Measurements from ENCODE around the gene LRRC2. TPM values are rescaled to one million over a fixed set of nuclear protein-coding genes. Genes with fewer than 3 reads are reported as not detected.

LRRC2 gene
- total and polyA plus RNA-seq, 7 experiments from 2014 or later, result 0.10 to 0.48 (median 0.32) TPM; not detected in 2

DNA sequence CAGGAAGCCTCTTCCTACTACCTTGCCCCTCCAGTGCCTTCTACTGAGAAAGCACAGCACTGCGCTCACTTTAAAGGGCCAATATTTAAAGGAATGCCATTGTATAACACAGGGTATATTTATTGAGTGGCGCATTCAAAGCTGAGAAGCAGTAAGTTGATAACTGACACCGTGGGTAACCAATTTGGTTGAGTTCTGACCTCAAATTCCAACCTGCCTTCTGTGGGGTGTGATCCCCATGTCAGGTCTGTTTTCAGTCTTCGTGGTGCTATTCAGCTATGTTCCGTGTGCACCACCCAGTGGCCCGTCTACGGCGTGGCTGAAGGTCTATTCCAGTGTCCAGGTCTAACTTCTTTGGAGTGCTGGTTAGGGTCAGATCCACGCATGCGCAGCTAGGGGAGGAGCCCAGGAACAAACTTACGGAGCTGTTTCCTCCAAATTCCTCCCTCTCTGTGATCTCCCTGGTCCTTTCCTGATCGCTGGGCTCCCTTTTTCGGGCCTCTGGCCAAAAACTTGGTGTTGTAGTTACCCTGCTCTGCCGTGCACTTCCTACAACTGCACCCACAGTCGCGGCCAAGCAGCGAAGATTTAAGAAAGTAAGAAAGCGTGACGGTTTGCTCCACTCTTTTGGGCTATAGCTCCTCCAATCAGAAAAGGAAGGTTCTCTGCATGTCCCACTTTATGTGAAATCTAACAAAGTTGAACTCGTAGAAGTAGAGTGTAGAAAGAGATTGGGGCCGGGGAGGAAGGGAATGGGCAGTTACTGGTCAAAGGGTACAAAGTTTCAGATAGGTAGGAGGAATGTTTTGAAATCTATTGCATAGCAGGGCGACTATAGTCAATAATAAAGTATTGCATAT is 7.7 kb downstream of the LRRC2 start:
- H3K36me3 Mint-ChIP-seq, result peaks cover 0 to 3% (median 0%) of the 10 kb centered on the region in 5 donors
- intact Hi-C loops (cut with micrococcal nuclease), result loop anchor here (1.0 to 5.0 kb wide), 9 partner anchors 19 to 481 kb away; partner anchors contain the start of gene CCR5 (in 1 of the 2)
- Histone ChIP-seq H3K4me3 (ENCODE audit: low read length) (peak overlapping the region; percentile 37), H3K36me3 (ENCODE audit: control insufficient read depth in 2 of 3, insufficient read depth in 3 of 3, low read length in 3 of 3) (no peaks in the 10 kb centered on the region), H3K9me3 (ENCODE audit: control insufficient read depth in 2 of 3, low read length in 3 of 3) (no peaks in the 10 kb centered on the region), H3K27ac (ENCODE audit: low read depth, low read length) (peak overlapping the region; percentile 11), H3K4me1 (ENCODE audit: control insufficient read depth in 2 of 2, insufficient read depth in 2 of 2, low read length in 2 of 2) (peaks cover 5 to 12% of the 10 kb centered on the region in 2 donors), H3K27me3 (ENCODE audit: control insufficient read depth in 2 of 2, insufficient read depth in 2 of 2, low read length in 2 of 2) (no peaks in the 10 kb centered on the region)
- H3K4me1 Mint-ChIP-seq, result peaks cover 9 to 20% (median 17%) of the 10 kb centered on the region in 7 donors
- CTCF ChIA-PET, result interaction anchor here (0.6 to 7.6 kb wide), 16 partner anchors 9 to 1173 kb away, joined by 3 to 197 read pairs (median 4); no protein-coding TSS in a partner anchor
- H3K27me3 Mint-ChIP-seq, result peaks cover 0 to 72% (median 0%) of the 10 kb centered on the region in 5 donors
- peak overlapping the region; percentile 79 to 89 (median 80) for H3K4me3 Mint-ChIP-seq
- DNase-seq, result peak; percentile 58 to 77 (median 70)
- peak overlapping the region; percentile 19 to 93 (median 51) for H3K27ac Mint-ChIP-seq
- peak; percentile 99 for ATAC-seq
- POLR2A ChIA-PET, result interaction anchor here (0.7 to 2.9 kb wide), 5 partner anchors 18 to 282 kb away, joined by 3 to 20 read pairs (median 3); no protein-coding TSS in a partner anchor
- peaks cover 0 to 2% (median 0%) of the 10 kb centered on the region in 11 donors for H3K9me3 Mint-ChIP-seq

DNA sequence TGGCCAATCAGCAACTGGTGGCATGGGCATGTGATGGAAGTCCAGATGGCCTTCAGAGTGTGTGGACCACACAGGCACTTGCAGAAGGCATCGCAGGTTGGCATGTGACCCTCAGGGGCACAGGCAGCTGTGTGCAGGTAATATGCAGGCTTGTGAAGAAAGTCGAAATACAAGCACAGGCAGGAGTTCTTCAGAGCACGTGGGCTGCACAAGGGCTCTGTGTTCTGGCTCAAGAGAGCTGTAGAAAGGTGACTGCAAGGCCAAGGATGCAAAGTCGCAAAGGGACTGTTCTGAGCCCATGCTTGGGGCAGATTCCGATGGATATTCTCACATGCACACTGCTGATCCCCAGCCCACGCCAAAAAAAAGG is 8.3 kb downstream of the LRRC2 start:
- DNase-seq (no peak), ATAC-seq (no peak)
- peaks cover 9 to 20% (median 17%) of the 10 kb centered on the region in 7 donors for H3K4me1 Mint-ChIP-seq
- H3K4me3 ChIP-seq (ENCODE audit: low read length), result no peak overlapping the region
- intact Hi-C loops (cut with micrococcal nuclease), result loop anchor here (1.0 to 5.0 kb wide), 9 partner anchors 18 to 480 kb away; partner anchors contain the start of gene CCR5 (in 1 of the 2)
- H3K27ac Mint-ChIP-seq, result peak overlapping the region in 6 of 9 donors; percentile 38 to 93 (median 56)
- ChIA-PET CTCF (interaction anchor here (0.8 to 7.6 kb wide), 10 partner anchors 8 to 82 kb away, joined by 3 to 197 read pairs (median 7); no protein-coding TSS in a partner anchor), POLR2A (interaction anchor here (0.7 to 2.9 kb wide), 4 partner anchors 17 to 281 kb away, joined by 3 to 20 read pairs (median 8); no protein-coding TSS in a partner anchor)
- H3K36me3 ChIP-seq (ENCODE audit: control insufficient read depth in 2 of 3, insufficient read depth in 3 of 3, low read length in 3 of 3), result no peaks in the 10 kb centered on the region
- H3K36me3 Mint-ChIP-seq, result no peaks in the 10 kb centered on the region
- H3K4me3 Mint-ChIP-seq, result no peak overlapping the region
- no peaks in the 10 kb centered on the region for H3K27me3 ChIP-seq (ENCODE audit: control insufficient read depth in 2 of 2, insufficient read depth in 2 of 2, low read length in 2 of 2)
- H3K27ac ChIP-seq (ENCODE audit: low read depth, low read length), result no peak overlapping the region
- H3K4me1 ChIP-seq (ENCODE audit: control insufficient read depth in 2 of 2, insufficient read depth in 2 of 2, low read length in 2 of 2), result peaks cover 5 to 12% of the 10 kb centered on the region in 2 donors
- H3K9me3 Mint-ChIP-seq, result no peaks in the 10 kb centered on the region
- no peaks in the 10 kb centered on the region for H3K9me3 ChIP-seq (ENCODE audit: control insufficient read depth in 2 of 3, low read length in 3 of 3)
- peaks cover 0 to 73% (median 0%) of the 10 kb centered on the region in 5 donors for H3K27me3 Mint-ChIP-seq

DNA sequence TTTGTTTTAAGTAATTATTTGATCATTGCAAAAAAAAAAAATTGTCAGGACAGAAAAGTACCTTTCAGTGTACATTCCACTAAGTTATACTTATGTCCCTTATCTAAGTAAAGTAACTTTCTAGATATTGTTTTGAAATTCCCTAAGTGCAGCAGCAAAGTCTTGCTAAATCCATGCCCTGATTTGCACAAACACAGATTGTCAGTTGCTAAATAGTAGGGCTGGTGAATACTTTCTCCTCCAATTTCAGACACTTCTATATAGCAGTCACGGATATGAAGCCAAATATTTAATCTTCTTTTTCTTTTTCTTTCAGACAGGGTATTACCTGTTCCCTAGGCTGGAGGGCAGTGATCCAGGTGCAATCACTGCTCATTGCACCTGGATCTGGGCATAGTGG is 12.9 kb downstream of the LRRC2 start:
- ChIA-PET CTCF (interaction anchor here (6.9 kb wide), 1 partner anchor 64 kb away, joined by 42 read pairs; no protein-coding TSS in a partner anchor), POLR2A (no interaction called here)
- Histone ChIP-seq H3K36me3 (ENCODE audit: control insufficient read depth in 2 of 3, insufficient read depth in 3 of 3, low read length in 3 of 3) (no peaks in the 10 kb centered on the region), H3K9me3 (ENCODE audit: control insufficient read depth in 2 of 3, low read length in 3 of 3) (no peaks in the 10 kb centered on the region), H3K27ac (ENCODE audit: low read depth, low read length) (no peak overlapping the region), H3K4me3 (ENCODE audit: low read length) (no peak overlapping the region), H3K27me3 (ENCODE audit: control insufficient read depth in 2 of 2, insufficient read depth in 2 of 2, low read length in 2 of 2) (no peaks in the 10 kb centered on the region), H3K4me1 (ENCODE audit: control insufficient read depth in 2 of 2, insufficient read depth in 2 of 2, low read length in 2 of 2) (peaks cover 3 to 5% of the 10 kb centered on the region in 2 donors)
- Mint-ChIP-seq H3K4me3 (no peak overlapping the region), H3K27ac (no peak overlapping the region), H3K4me1 (peaks cover 0 to 24% (median 20%) of the 10 kb centered on the region in 7 donors), H3K27me3 (peaks cover 0 to 72% (median 5%) of the 10 kb centered on the region in 5 donors), H3K36me3 (peaks cover 0 to 7% (median 0%) of the 10 kb centered on the region in 5 donors), H3K9me3 (peaks cover 0 to 2% (median 0%) of the 10 kb centered on the region in 11 donors)
- DNase-seq (no peak), ATAC-seq (no peak)
- intact Hi-C loops (cut with micrococcal nuclease), result no loop called here

DNA sequence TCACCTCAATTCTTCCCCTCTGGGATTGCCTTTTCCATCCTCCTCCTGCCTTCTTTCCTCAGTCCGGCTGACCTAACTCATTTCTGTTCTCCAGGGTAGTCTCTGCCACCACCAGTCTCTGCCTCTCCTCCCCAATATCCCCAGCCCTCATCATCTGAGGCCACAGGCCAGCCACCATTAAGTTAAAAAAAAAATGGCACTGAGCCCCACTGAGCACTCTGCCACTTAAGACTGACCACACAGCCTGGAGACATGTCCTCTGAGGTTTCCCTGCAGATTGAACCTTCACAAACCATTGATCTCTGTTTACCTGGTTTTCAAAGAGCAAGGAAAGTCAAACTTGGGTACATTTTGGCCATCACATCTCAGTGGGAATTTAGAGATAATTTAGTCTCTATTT is 13.6 kb downstream of the LRRC2 start:
- Histone ChIP-seq H3K4me3 (ENCODE audit: low read length) (no peak overlapping the region), H3K9me3 (ENCODE audit: control insufficient read depth in 2 of 3, low read length in 3 of 3) (no peaks in the 10 kb centered on the region), H3K4me1 (ENCODE audit: control insufficient read depth in 2 of 2, insufficient read depth in 2 of 2, low read length in 2 of 2) (no peaks in the 10 kb centered on the region), H3K27me3 (ENCODE audit: control insufficient read depth in 2 of 2, insufficient read depth in 2 of 2, low read length in 2 of 2) (no peaks in the 10 kb centered on the region), H3K36me3 (ENCODE audit: control insufficient read depth in 2 of 3, insufficient read depth in 3 of 3, low read length in 3 of 3) (no peaks in the 10 kb centered on the region), H3K27ac (ENCODE audit: low read depth, low read length) (no peak overlapping the region)
- Mint-ChIP-seq H3K36me3 (peaks cover 0 to 7% (median 0%) of the 10 kb centered on the region in 5 donors), H3K4me3 (no peak overlapping the region), H3K27ac (peak overlapping the region in 1 of 9 donors; percentile 41), H3K9me3 (peaks cover 0 to 2% (median 0%) of the 10 kb centered on the region in 11 donors), H3K27me3 (peaks cover 0 to 72% (median 5%) of the 10 kb centered on the region in 5 donors), H3K4me1 (peaks cover 0 to 18% (median 14%) of the 10 kb centered on the region in 7 donors)
- DNase-seq (no peak), ATAC-seq (no peak)
- intact Hi-C loops (cut with micrococcal nuclease), result no loop called here
- POLR2A ChIA-PET, result no interaction called here
- CTCF ChIA-PET, result interaction anchor here (6.9 kb wide), 1 partner anchor 63 kb away, joined by 42 read pairs; no protein-coding TSS in a partner anchor

DNA sequence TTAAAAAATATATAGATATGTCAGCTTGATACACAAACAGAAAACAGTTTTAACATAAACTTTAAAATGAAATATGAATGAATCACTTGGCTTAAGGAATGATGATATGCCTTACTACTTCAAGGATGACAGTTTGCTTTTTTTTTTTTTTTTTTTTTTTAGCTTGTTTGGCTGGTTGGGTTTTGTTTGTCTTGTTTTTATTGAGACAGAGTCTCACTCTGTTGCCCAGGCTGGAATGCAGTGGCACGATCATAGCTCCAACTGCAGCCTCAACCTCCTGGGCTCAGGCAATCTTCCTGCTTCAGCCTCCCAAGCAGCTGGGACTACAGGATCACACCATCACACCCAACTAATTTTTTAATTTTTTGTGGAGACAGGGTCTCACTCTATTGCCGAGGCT is 14.5 kb downstream of the LRRC2 start:
- H3K4me1 ChIP-seq (ENCODE audit: control insufficient read depth in 2 of 2, insufficient read depth in 2 of 2, low read length in 2 of 2), result no peaks in the 10 kb centered on the region
- Mint-ChIP-seq H3K27me3 (peaks cover 0 to 71% (median 5%) of the 10 kb centered on the region in 5 donors), H3K4me3 (no peak overlapping the region), H3K36me3 (peaks cover 0 to 7% (median 0%) of the 10 kb centered on the region in 5 donors), H3K4me1 (peaks cover 0 to 19% (median 14%) of the 10 kb centered on the region in 7 donors), H3K9me3 (peaks cover 0 to 2% (median 0%) of the 10 kb centered on the region in 11 donors), H3K27ac (no peak overlapping the region)
- H3K9me3 ChIP-seq (ENCODE audit: control insufficient read depth in 2 of 3, low read length in 3 of 3), result no peaks in the 10 kb centered on the region
- intact Hi-C loops (cut with micrococcal nuclease), result no loop called here
- ChIA-PET CTCF (interaction anchor here (1.3 to 6.9 kb wide), 2 partner anchors 13 to 62 kb away, joined by 9 to 42 read pairs; no protein-coding TSS in a partner anchor), POLR2A (interaction anchor here (1.4 kb wide), 1 partner anchor 13 kb away, joined by 5 read pairs; no protein-coding TSS in a partner anchor)
- no peaks in the 10 kb centered on the region for H3K27me3 ChIP-seq (ENCODE audit: control insufficient read depth in 2 of 2, insufficient read depth in 2 of 2, low read length in 2 of 2)
- DNase-seq (no peak), ATAC-seq (no peak)
- H3K27ac ChIP-seq (ENCODE audit: low read depth, low read length), result no peak overlapping the region
- H3K36me3 ChIP-seq (ENCODE audit: control insufficient read depth in 2 of 3, insufficient read depth in 3 of 3, low read length in 3 of 3), result no peaks in the 10 kb centered on the region
- H3K4me3 ChIP-seq (ENCODE audit: low read length), result no peak overlapping the region

DNA sequence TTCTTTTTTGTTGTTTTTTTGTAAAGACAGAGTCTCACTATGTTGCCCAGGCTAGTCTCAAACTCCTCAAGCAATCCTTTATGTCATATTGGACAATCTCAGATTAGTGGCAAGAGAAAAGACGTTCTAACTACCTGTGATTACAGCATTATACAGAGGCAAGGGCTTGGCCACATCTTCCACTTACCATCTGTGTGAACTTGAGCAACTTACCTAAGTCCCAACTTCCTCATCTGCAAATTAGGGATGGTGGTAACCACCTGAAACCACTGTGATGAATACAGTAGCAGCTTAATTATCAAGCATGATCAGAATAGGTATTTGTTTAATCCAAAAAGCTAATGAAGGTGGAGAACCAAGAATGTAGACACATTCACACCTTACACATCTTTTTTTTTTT is 16.1 kb downstream of the LRRC2 start:
- intact Hi-C loops (cut with micrococcal nuclease), result no loop called here
- no peaks in the 10 kb centered on the region for H3K9me3 ChIP-seq (ENCODE audit: control insufficient read depth in 2 of 3, low read length in 3 of 3)
- DNase-seq (no peak), ATAC-seq (no peak)
- H3K9me3 Mint-ChIP-seq, result peaks cover 0 to 2% (median 0%) of the 10 kb centered on the region in 11 donors
- CTCF ChIA-PET, result interaction anchor here (1.1 to 6.9 kb wide), 4 partner anchors 8 to 61 kb away, joined by 4 to 42 read pairs (median 6); no protein-coding TSS in a partner anchor
- POLR2A ChIA-PET, result interaction anchor here (1.0 to 1.6 kb wide), 2 partner anchors 11 to 12 kb away, joined by 4 read pairs; no protein-coding TSS in a partner anchor
- no peaks in the 10 kb centered on the region for H3K36me3 ChIP-seq (ENCODE audit: control insufficient read depth in 2 of 3, insufficient read depth in 3 of 3, low read length in 3 of 3)
- peak overlapping the region in 1 of 10 donors; percentile 20 for H3K4me3 Mint-ChIP-seq
- no peaks in the 10 kb centered on the region for H3K4me1 ChIP-seq (ENCODE audit: control insufficient read depth in 2 of 2, insufficient read depth in 2 of 2, low read length in 2 of 2)
- H3K4me1 Mint-ChIP-seq, result peaks cover 7 to 28% (median 25%) of the 10 kb centered on the region in 7 donors
- no peak overlapping the region for H3K27ac ChIP-seq (ENCODE audit: low read depth, low read length)
- H3K4me3 ChIP-seq (ENCODE audit: low read length), result no peak overlapping the region
- no peaks in the 10 kb centered on the region for H3K27me3 ChIP-seq (ENCODE audit: control insufficient read depth in 2 of 2, insufficient read depth in 2 of 2, low read length in 2 of 2)
- peak overlapping the region in 3 of 9 donors; percentile 14 to 76 (median 59) for H3K27ac Mint-ChIP-seq
- H3K27me3 Mint-ChIP-seq, result peaks cover 0 to 61% (median 5%) of the 10 kb centered on the region in 5 donors
- peaks cover 0 to 7% (median 0%) of the 10 kb centered on the region in 5 donors for H3K36me3 Mint-ChIP-seq
